Measurements from ENCODE around the gene UBE2K. TPM values are rescaled to one million over a fixed set of nuclear protein-coding genes. Genes with fewer than 3 reads are reported as not detected.

The UBE2K gene, protein sequence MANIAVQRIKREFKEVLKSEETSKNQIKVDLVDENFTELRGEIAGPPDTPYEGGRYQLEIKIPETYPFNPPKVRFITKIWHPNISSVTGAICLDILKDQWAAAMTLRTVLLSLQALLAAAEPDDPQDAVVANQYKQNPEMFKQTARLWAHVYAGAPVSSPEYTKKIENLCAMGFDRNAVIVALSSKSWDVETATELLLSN
- 61.8 to 78.5 TPM (median 74.5 TPM) in 5 replicates for total RNA-seq (2022; extraction: Qiagen RNA extraction)

GRCh38 chr4:39697740-39698423, at the start of gene UBE2K:
TSS of gene UBE2K (plus strand) at chr4:39698136. CDS start at chr4:39698328, 192 bp downstream.

Other genes with a start within 250 kb of the UBE2K start
- gene RPL9, start 239.2 kb upstream of the UBE2K start, total RNA-seq (2022; extraction: Qiagen RNA extraction), result 815 to 1,736 TPM (median 853 TPM) in 5 replicates
- gene LIAS, start 239.1 kb upstream of the UBE2K start, total RNA-seq (2022; extraction: Qiagen RNA extraction), result 9.3 to 11.6 TPM (median 9.7 TPM) in 5 replicates
- gene UGDH, start 170.7 kb upstream of the UBE2K start, total RNA-seq (2022; extraction: Qiagen RNA extraction), result 146 to 274 TPM (median 157 TPM) in 5 replicates
- gene SMIM14, start 59.3 kb upstream of the UBE2K start, total RNA-seq (2022; extraction: Qiagen RNA extraction), result 14.2 to 16.3 TPM (median 15.7 TPM) in 5 replicates